GM18868 (cell line): ENCODE results near the gene PRKACG.
"Not testable (repeated sequence)": the region's sequence is repeated elsewhere in the genome, so short reads cannot be mapped to it uniquely, and the experiment has no call there.

Experiments used
- ATAC-seq: cut with Tn5 transposase; IDR thresholded peaks from one replicate; pipeline ENCODE4 v1.9.1; 2021; ENCODE audit warnings: mild to moderate bottlenecking, moderate library complexity; ENCODE audit not compliant: unreplicated experiment

Gene PRKACG

DNA sequence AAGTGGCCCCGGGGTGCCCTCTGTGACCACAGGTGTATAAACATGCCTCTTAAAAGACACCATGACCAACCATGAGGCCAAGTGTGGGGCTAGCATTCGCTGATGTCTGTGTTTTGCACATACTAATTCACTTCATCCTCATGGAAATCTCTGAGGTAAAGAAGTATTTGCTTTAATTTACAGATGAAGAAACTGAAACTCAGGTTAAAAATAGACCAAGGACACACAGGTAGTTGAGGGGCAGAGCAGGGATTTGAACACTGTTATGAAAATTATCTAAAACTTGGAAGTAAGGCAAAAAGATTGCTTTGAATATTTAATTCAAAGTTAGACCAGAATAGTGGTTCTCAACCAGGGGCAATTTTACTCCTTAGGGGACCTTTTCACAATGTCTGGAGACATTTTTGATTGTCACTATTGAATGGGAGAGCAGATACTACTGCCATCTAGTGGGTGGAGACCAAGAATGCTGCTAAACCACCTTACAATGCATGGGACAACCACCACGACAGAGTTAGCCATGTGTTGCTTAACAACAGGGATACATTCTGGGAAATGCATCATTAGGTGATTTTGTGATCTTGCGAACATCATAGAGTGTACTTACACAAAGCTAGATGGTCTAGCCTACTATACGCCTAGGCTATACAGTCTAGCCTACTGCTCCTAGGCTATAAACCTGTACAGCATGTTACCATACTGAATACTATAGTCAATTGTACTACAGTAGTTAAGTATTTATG is 13.6 kb upstream of the PRKACG start:
- peak; percentile 86 for ATAC-seq

DNA sequence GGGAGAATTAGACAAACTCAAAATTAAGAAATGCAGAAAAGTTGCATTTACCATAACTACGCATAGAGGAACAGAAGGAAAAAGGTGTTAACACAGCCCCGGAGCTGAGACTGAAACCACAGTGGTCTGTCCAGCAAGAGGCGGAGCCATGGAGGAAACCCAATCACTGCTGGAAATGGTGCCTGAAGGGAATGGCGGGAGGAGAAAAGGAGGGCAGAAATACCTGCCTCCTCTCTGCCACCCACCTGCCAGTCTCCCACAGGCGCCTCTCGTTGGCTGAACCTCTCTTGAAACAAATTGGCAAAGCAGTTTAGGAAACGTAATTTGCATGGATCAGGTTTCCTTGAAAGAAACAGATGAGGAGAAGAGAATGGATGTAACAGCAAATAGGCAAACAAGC is 9.7 kb upstream of the PRKACG start:
- no peak for ATAC-seq

DNA sequence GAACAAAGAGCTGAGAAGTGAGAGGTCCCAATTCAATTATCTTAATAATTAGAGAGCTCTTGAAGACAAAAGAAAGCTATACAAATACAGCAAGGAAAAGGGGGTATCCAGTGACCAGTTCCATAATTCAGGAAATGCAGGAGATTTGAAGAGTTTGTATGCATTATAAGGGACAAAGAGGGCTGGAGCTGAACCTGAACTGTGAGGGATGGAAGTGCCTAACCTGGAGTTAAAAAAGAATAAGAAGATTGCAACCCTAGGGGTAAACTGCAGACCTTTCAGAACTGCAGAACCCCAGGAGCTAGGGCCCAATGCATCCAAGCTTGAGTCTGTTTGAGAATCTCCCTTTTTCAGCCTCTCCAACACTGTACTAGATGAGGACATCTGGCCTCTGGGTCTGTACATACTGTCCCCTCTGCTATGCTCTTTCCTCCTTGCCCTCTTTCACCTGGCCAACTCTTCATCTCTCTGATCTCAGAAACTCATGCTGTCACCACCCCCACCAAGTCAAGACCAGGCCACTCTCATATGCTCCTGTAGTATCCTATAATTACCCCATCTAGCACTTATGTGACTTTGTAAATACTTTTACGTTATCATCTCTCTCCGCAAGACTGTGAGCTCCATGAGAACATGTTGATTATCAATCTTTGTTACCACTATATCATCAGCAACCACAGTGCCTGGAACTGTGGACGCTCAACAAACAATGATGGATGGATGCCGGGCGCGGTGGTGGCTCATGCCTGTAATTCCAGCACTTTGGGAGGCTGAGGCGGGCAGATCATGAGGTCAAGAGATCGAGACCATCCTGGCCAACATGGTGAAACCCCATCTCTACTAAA is 6.6 kb upstream of the PRKACG start:
- no peak for ATAC-seq

DNA sequence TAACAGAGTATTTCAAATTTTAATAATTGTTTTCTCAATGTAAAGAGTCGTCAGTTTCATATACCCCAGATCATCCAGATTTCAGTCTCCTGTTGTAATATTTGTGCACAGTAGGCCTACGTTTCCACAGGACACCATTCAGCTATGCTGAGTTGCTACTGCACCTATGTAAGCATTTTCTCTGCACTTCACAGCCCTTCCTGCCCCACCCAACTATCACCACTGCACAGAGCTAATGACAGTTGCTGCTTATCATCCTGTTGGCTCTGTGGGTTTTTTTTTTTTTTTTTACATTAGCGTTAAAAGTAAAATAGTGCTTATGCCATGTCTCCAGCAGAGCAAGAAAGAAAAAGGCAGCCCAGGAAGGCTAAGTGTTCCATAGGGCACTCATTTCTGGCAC is 5.9 kb upstream of the PRKACG start:
- ATAC-seq: no peak

DNA sequence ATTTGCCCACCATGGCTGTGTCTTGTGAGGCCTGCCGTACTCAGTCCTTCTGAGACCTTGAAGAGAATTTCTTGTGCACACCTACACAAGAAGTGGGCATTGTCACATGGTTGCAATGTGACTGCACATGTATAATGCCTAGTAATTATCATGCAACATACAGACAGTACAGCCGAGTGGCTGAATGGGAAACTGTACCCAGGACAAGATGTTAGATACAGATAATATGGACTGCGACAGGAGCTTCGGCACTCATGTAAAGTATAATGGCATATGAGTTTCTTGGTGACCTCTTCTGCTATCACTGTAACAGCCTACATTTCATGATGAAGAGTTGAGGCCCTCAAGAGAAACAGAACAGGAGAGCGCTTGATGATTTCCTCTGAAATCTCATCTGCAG is 4.8 kb upstream of the PRKACG start:
- no peak for ATAC-seq

DNA sequence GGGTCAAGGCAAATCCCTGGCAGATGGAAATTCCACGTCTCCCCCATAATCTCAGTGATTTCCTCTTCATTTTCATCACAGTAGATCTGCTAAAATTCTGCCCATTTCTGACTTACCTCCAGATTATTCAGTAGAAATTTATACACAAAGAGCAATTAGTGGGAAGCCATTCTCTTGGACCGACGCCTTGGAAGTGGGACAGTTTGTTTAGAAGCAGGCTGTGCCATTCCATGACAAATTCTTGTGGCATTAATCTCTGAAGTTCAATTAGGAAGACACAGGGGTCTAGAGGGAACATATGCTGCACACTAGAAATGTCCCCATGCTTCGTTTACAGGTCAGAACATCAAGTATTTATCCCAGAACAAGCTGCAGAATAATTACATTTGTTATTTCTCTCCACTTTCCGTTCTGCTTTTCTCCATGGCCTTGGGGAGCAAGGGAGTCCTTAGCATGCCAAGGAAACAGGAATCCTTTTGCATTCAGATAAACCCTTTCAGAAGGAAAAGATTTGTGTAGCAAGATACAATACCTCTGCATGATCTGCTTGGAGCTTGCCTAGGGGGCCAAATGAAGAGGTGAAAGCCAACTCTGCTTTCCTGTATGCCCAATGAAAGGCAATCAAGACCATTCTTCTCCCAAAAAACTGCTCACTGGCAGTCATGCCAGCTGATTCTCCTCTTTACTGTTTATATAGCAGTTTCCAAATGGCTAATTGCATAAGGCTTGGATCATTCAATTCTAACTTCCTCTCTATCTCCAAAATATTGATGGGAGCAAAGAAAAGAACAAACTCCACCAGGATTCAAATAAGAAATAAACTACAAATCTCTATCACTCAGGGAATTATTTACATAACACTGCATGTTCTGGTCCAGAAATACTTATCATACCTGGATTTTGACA is 2.5 kb upstream of the PRKACG start:
- ATAC-seq: no peak

DNA sequence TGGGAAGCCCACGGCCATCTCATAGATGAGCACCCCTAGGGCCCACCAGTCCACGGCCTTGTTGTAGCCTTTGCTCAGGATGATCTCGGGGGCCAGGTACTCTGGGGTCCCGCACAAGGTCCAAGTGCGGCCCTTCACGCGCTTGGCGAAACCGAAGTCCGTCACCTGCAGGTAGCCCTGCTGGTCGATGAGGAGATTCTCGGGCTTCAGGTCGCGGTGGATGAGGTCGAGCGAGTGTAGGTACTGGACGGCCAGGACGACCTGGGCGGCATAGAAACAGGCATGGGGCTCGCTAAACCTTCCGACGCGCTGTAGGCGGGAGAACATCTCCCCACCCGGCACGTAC is 558 bp downstream of the PRKACG start:
- ATAC-seq: no peak

DNA sequence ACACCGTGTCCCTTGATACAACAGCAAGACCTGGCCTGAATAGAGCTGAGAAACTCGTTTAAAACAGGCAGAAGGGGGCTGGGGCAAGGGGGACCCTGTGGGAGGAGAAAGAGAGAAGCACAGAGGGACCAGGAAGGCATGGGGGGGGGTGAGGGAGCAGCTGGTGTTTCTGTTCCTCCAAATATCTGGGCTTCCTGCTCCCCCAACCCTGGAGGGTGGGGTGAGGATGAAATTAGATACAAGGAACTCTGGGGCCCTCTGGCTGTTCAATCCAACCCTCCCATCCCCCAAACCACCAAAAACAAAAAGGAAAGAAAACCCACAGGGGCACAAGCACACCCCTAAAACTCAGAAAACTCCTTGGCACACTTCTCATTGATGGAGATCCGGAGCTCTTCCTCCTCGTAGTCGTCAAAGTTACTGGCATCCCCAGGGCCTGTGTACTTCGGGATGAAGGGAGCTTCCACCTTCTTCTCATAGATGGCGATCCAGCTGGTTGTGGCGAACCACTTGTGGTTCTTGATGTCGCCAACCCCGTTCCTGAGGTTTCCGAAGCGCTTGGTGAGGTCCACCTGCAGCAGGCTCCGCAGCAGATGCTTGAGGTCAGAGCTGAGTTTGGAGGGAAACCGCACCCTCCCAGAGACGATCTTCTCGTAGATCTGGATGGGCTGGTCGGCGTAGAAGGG is 1.1 kb downstream of the PRKACG start:
- ATAC-seq: no peak

DNA sequence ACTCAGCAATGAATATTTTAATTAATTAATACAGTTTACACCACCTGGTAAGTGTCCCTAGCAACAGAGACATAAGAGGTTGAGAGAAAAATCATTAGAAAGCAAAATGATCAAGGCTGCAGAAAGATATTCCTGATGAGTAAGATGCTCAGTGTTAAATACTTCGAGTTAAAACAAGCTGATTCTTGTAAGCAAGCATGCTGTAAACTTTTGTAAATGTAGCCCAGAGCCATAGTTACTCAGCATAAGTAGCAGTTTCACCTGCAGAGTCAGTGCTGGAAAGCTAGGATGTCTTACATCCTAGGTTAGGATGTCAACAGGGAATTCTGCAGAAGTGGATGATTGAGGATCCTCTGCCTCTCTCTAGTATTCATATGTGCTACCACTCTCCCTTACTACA is 4.2 kb downstream of the PRKACG start:
- ATAC-seq: no peak

DNA sequence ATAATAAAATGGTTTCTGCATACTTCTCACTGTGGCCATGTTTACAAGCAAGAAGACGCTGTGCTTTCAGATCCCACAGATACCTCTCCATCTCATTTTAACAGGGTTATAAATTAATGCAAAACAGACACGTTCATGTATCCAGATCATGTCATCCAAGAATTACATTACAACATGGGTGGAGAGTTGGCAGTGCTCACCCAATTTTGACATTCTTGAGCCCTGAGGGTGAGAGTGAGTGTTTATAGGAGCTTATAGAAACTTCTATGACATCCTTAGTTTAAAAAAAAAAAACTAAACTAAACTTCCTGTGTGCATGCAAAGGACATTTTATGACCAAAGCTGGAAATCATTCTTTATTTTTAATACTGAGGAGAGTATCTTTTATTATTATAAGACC is 9.1 kb downstream of the PRKACG start:
- ATAC-seq: no peak

DNA sequence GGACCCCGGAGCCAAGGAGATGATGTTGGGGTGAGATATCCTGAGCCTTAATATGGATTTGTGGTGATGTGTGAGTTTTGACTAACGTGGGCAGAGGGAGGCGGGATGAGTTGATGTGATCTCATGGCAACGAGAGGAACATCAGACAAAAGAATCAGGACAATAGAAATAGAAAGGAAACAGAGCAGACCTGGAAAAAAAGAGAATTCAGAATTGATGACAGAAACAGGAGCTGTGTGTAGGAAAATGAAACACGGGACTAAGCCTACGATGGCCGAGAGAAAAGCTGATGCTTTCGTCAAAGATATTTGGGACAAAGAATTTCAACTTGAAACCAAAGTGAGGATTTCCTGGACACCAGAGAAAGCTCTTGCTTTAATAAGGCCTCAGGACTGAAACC is 10.9 kb downstream of the PRKACG start:
- ATAC-seq: no peak

DNA sequence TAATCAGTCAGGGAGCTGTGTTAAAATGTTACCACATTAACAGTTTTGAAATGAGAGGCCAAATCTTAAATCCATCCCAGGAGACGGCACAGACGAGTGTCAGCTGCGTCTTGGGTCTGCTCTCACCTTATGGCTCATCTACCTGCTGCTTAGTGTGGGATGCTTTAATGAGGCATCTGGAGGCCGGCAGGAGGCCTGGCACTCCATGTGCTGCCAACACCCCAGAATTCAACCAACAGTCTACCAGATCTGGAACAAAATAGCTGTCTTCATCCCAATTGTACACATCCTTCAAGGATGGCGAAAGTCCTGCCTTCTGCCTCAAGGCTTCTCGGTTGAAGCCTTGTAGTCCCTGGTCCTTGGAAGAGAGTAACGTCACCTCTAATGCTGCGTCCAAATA is 12.0 kb downstream of the PRKACG start:
- ATAC-seq: no peak

DNA sequence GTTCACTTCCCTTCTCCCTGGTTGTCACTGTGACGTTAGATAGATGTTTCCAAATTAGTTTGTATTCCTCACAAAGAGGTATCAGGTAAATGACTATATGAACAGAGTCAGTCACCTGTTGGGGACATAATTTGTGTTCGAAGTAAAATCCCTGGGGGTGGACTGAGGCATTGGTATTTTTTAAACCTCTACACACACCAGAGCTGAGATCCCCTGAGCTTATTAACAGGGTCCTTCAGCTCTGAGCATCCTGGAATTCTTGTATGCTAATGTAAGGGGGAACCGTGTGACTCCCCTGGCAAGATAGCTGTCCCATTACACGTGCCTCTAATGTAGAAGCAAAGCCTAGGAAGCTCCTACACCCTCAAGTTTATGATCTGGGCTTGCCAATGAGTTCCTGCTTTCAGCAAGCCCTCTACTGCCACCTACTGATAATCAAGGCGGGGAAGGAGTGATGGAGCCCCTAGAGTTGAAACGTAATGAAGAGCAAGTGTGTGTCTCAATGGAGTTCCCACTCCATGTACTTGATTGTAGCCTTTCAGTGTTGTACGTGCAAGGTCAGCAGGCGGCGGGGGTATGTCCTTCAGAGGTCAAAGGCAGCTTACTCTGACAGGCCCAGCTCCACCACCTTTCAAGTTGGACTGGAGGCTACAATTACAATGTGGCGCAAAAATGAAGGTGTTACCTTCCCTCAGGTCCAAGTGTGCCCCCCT is 14.4 kb downstream of the PRKACG start:
- peak; percentile 93 for ATAC-seq

DNA sequence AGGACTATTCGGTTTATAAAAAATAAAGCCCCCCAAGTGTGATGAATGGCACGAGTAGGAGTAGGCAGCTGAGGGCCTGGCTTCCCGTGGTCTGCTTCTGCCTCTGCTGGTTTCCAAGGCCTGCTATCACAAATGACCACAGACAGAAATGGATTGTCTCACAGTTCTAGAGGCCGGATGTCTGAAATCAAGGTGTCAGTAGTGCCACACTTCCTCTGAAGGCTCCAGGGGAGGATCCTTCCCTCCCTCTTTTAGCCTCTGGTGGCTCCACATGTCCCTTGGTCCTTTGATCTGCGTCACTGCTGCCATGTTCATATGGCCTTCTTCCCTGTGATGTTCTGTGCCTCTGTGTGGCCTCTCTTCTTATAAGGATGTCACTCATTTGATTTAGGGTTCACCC is 15.1 kb downstream of the PRKACG start:
- no peak for ATAC-seq

DNA sequence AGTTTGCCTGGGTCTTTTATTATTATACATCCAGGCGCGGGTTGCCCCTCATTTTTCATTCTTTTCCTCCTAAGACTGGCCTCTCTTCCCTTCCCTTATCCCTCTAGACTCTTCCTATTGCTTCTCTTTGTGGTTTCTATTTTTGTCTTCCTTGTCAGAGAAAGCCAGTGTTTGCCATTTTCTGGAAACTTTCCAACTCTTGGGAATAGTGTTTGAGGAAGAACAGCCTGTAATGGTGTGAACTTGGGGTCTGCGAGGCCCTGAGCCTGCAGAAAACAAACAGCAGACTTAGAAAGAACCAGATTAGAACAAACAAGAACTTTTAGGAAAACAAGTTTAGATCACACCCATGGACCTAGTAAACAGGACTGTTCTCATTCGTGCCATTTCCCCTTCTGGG is 15.5 kb downstream of the PRKACG start:
- no peak for ATAC-seq

DNA sequence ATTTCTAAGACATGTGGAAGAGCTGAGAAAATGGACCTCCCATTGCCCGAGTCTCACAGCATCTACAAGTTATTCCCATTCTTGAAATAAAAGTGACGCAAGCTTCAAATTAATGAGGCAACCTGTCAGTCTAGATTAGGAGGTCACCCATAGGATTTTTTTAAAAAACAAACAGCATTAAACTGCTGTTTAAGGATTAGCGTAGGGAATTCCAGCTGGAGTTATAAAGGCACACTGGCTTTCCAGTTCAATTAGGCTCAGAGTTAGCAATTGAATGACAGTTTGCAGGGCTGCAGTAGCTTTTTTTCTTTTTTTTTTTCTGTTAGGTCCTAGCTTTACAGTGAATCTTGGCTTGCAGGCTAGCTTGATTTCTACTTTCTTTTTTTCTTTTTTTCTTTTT is 16.2 kb downstream of the PRKACG start:
- ATAC-seq: no peak

DNA sequence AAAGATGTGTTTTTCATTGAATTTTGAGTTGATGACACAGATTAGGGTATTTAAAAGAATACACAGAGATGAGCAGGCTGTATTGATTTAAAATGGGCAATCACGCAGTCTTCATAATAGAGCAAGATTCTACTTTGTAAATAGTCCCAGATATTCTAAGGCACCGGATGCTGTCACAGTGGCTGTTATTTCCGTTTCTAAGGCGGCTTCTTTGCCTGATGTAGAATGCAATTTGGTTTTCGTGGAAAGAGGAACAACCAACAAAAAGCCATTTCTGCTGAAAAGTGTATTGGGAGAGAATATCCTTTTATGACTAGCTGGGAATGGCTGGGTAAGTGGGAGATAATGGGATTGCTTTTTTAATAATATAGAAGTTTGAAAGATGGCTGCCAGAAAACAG is 17.5 kb downstream of the PRKACG start:
- ATAC-seq: no peak

DNA sequence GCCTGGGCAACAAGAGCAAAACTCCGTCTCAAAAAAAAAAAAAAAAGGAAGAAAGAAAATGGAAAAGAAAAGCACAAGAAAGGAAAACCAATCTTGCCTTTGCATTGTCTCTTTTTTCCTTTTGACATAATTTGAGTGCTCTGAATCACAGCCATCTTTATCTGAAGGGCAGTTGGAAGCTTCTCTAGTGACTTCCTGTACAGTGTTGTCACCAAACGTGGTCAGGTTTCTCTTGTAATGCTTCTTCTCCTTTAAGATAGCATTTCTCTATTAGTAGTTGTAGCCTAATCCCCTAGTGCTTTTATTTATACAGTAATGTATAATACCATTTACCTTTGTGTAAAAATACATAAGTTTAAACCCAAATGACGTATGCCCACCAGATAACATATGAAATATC is 18.1 kb downstream of the PRKACG start:
- no peak for ATAC-seq

DNA sequence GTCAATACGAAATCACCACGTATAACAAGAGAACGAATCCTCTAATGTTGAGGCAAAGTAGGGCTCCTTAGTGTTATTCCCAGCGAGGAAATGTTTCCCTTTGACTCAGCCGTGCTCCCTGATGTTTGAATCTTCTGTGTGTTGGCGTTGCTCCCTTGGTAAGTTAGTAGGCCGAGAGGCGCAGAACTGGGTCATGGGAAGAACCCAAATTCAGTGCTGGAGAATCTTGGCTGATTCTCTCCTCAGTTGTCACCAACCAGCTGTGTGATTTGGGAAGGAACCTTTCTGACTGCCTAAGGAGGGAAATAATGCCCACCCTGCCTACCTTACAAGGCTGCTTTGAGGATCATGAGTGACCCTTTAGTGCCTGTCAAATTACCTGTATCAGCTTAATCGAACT is 22.5 kb downstream of the PRKACG start:
- no peak for ATAC-seq

DNA sequence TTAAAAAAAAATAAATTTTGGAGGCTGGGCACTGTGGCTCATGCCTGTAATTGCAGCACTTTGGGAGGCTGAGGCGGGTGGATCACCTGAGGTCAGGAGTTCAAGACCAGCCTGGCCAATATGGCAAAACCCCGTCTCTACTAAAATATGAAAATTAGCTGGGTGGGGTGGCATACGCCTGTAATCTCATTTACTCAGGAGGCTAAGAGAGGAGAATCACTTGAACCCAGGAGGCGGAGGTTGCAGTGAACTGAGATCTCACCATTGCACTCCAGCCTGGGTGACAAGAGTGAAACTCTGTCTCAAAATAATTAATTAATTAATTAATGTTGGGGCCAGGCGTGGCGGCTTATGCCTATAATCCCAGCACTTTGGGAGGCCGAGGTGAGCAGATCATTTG is 27.0 kb downstream of the PRKACG start:
- not testable (repeated sequence) for ATAC-seq
